ENCODE data around the gene LYPD8.

GRCh38 chr1:248755517-248755916 lies at the start of gene LYPD8:
- TF ChIP-seq, protein P1, sequence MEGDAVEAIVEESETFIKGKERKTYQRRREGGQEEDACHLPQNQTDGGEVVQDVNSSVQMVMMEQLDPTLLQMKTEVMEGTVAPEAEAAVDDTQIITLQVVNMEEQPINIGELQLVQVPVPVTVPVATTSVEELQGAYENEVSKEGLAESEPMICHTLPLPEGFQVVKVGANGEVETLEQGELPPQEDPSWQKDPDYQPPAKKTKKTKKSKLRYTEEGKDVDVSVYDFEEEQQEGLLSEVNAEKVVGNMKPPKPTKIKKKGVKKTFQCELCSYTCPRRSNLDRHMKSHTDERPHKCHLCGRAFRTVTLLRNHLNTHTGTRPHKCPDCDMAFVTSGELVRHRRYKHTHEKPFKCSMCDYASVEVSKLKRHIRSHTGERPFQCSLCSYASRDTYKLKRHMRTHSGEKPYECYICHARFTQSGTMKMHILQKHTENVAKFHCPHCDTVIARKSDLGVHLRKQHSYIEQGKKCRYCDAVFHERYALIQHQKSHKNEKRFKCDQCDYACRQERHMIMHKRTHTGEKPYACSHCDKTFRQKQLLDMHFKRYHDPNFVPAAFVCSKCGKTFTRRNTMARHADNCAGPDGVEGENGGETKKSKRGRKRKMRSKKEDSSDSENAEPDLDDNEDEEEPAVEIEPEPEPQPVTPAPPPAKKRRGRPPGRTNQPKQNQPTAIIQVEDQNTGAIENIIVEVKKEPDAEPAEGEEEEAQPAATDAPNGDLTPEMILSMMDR (conservative IDR thresholded peaks at IDR 0.05 in 1 of 2, IDR thresholded peaks at IDR 0.05 in 1 of 2; ENCODE audit: extremely low read depth in 1 of 2, insufficient read depth in 1 of 2, low read depth in 1 of 2, low read length in 2 of 2) = no peak
- no peak for TF ChIP-seq EZH2 (IDR thresholded peaks at IDR 0.05; ENCODE audit: borderline replicate concordance, low read length)

Data from mammary epithelial cell (primary cell).